ENCODE measurements around the gene SCUBE2. TPM values are rescaled to one million over a fixed set of nuclear protein-coding genes. Genes with fewer than 3 reads are reported as not detected.

SCUBE2 gene
- total RNA-seq, 4 donors from 2014 or later: 4.4 to 17.3 (median 10.3) TPM

- H3K4me3 ChIP-seq (ENCODE audit: low read depth, poor library complexity, severe bottlenecking): no peak overlapping the region
- intact Hi-C loops (cut with DNase I; ENCODE audit: low total_unique reads): loop anchor here (10.0 kb wide), 1 partner anchor 133 kb away; the partner anchor contains the start of gene NRIP3
- TF ChIP-seq, protein P1, sequence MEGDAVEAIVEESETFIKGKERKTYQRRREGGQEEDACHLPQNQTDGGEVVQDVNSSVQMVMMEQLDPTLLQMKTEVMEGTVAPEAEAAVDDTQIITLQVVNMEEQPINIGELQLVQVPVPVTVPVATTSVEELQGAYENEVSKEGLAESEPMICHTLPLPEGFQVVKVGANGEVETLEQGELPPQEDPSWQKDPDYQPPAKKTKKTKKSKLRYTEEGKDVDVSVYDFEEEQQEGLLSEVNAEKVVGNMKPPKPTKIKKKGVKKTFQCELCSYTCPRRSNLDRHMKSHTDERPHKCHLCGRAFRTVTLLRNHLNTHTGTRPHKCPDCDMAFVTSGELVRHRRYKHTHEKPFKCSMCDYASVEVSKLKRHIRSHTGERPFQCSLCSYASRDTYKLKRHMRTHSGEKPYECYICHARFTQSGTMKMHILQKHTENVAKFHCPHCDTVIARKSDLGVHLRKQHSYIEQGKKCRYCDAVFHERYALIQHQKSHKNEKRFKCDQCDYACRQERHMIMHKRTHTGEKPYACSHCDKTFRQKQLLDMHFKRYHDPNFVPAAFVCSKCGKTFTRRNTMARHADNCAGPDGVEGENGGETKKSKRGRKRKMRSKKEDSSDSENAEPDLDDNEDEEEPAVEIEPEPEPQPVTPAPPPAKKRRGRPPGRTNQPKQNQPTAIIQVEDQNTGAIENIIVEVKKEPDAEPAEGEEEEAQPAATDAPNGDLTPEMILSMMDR (IDR thresholded peaks at IDR 0.05): no peak
- no peak for TF ChIP-seq POLR2A (IDR thresholded peaks at IDR 0.05)
- 23 to 27% methylated on average over 10 of the region's 10 CpGs for WGBS, 2 donors
- DNase-seq (ENCODE audit: low spot score in 2 of 2): peak; percentile 75 to 94
Measured at GRCh38 chr11:9137293-9138132, 46.1 kb upstream of the SCUBE2 start.

GRCh38 chr11:9136741-9137140, 45.3 kb upstream of the SCUBE2 start:
- no peak overlapping the region for H3K4me3 ChIP-seq (ENCODE audit: low read depth, poor library complexity, severe bottlenecking)
- TF ChIP-seq POLR2A (IDR thresholded peaks at IDR 0.05): no peak
- TF ChIP-seq, protein P1 (IDR thresholded peaks at IDR 0.05): no peak
- WGBS, 2 donors: 93 to 94% methylated on average over 2 of the region's 2 CpGs
- DNase-seq (ENCODE audit: low spot score in 2 of 2): no peak
- intact Hi-C loops (cut with DNase I; ENCODE audit: low total_unique reads): loop anchor here (10.0 kb wide), 1 partner anchor 132 kb away; the partner anchor contains the start of gene NRIP3

DNA sequence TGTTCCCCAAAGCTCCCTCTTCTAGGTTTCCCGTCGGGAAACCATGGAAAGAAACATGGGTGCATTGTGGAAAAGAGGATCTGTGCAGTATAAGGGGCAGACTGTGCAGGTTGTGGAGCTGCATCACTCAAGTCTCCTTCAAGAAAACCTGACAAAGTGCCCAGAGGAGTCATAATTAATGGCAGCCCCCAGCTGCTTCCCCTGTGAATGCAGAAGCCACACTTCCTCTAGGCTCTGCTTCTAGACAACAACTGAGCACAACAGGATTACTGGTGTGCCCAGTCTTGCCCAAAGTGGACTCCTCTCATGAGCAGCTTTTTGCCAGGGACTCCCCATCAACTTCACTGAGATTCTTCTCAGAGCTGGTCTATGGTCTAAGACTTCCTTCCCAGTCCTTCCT, 42.6 kb upstream of the SCUBE2 start:
- DNase-seq (ENCODE audit: low spot score in 2 of 2): no peak
- WGBS, 2 donors: 95 to 100% methylated on average over 2 of the region's 2 CpGs
- no peak for TF ChIP-seq POLR2A (IDR thresholded peaks at IDR 0.05)
- TF ChIP-seq, protein P1 (IDR thresholded peaks at IDR 0.05): no peak
- intact Hi-C loops (cut with DNase I; ENCODE audit: low total_unique reads): loop anchor here (10.0 kb wide), 1 partner anchor 129 kb away; the partner anchor contains the start of gene NRIP3
- H3K4me3 ChIP-seq (ENCODE audit: low read depth, poor library complexity, severe bottlenecking): no peak overlapping the region

- TF ChIP-seq POLR2A (IDR thresholded peaks at IDR 0.05): no peak
- TF ChIP-seq, protein P1 (IDR thresholded peaks at IDR 0.05): no peak
- 93 to 98% methylated on average over 5 of the region's 5 CpGs for WGBS, 2 donors
- intact Hi-C loops (cut with DNase I; ENCODE audit: low total_unique reads): loop anchor here (10.0 kb wide), 1 partner anchor 128 kb away; the partner anchor contains the start of gene NRIP3
- no peak overlapping the region for H3K4me3 ChIP-seq (ENCODE audit: low read depth, poor library complexity, severe bottlenecking)
- no peak for DNase-seq (ENCODE audit: low spot score in 2 of 2)
Measured at GRCh38 chr11:9132203-9132878, 40.9 kb upstream of the SCUBE2 start.

GRCh38 chr11:9130297-9130696, 38.9 kb upstream of the SCUBE2 start:
- TF ChIP-seq, protein P1 (IDR thresholded peaks at IDR 0.05): no peak
- no peak for TF ChIP-seq POLR2A (IDR thresholded peaks at IDR 0.05)
- 88 to 96% methylated on average over 1 of the region's 1 CpG for WGBS, 2 donors
- intact Hi-C loops (cut with DNase I; ENCODE audit: low total_unique reads): loop anchor here (10.0 kb wide), 1 partner anchor 125 kb away; the partner anchor contains the start of gene NRIP3
- no peak overlapping the region for H3K4me3 ChIP-seq (ENCODE audit: low read depth, poor library complexity, severe bottlenecking)
- no peak for DNase-seq (ENCODE audit: low spot score in 2 of 2)
